Tibial artery (tissue), 4 donors: Measurements from ENCODE around the gene NXN.

Source experiments
- DNase-seq, 2 donors: peaks; one replicate each; pipeline ENCODE4 v3.0.0-alpha.2; 2019
- H3K27ac ChIP-seq, 2 donors: fragments of 200-600 bp; sonication (generic) in 1 of 2; 1 replicate in 1 of 2; 2 replicates in 1 of 2; pipeline ENCODE4 v1.5.1; 2018 to 2019; ENCODE audit warnings: mild to moderate bottlenecking in 1 of 2
- H3K27me3 ChIP-seq, 2 donors: fragments of 200-600 bp; sonication (generic) in 1 of 2; one replicate each; pipeline versions ENCODE4 v1.5.1 to v1.6.0; 2016 to 2019
- H3K36me3 ChIP-seq, 3 donors: fragments of 200-600 bp; sonication (generic) in 2 of 3; one replicate each; pipeline ENCODE4 v1.5.1; 2016 to 2019; ENCODE audit warnings: mild to moderate bottlenecking in 2 of 3
- H3K4me1 ChIP-seq, 4 donors: fragments of 200-600 bp; sonication (generic) in 2 of 4; 1 replicate in 3 of 4; 2 replicates in 1 of 4; pipeline ENCODE4 v1.5.1; 2016 to 2019
- H3K4me3 ChIP-seq, 2 donors: fragments of 200-600 bp; sonication (generic) in 1 of 2; 1 replicate in 1 of 2; 2 replicates in 1 of 2; pipeline ENCODE4 v1.5.1; 2018 to 2019; ENCODE audit warnings: mild to moderate bottlenecking in 2 of 2
- H3K9me3 ChIP-seq, 3 donors: fragments of 200-600 bp; sonication (generic) in 1 of 3; one replicate each; pipeline ENCODE4 v1.5.1; 2016 to 2019
- CTCF ChIP-seq, 2 experiments: fragments of 200-600 bp in 1 of 2; fragments of 450-650 bp in 1 of 2; IDR thresholded peaks; one replicate each; pipeline ENCODE4 v1.5.1; 2017 to 2019; ENCODE audit warnings: antibody characterized with exemption in 2 of 2, mild to moderate bottlenecking in 1 of 2, moderate library complexity in 1 of 2
- intact Hi-C: fragments of 100-400 bp; cut with DNase I; formaldehyde crosslinking; loops from one replicate; pipeline ENCODE4 v1.15.0; 2023; ENCODE audit warnings: low total_unique reads

The NXN gene

GRCh38 chr17:979539-980405 lies at the start of gene NXN:
NXN (minus strand) TSS chr17:979776.
- H3K9me3 ChIP-seq: no peaks in the 10 kb centered on the region
- DNase-seq: peak; percentile 71 to 91
- intact Hi-C loops: loop anchor here (2.0 to 10.0 kb wide), 3 partner anchors 65 to 185 kb away; no protein-coding TSS in a partner anchor
- peak within 1 kb of the TSS; percentile 74 to 76 for H3K4me3 ChIP-seq
- H3K27ac ChIP-seq: peak within 1 kb of the TSS; percentile 76 to 81
- peak; percentile 11 to 35 for TF ChIP-seq CTCF (IDR thresholded peaks at IDR 0.05)
- peaks cover 0 to 43% (median 20%) of the 10 kb centered on the region in 4 donors for H3K4me1 ChIP-seq
- H3K27me3 ChIP-seq: peaks cover 0 to 4% of the 10 kb centered on the region in 2 donors
- no peaks in the 10 kb centered on the region for H3K36me3 ChIP-seq

DNA sequence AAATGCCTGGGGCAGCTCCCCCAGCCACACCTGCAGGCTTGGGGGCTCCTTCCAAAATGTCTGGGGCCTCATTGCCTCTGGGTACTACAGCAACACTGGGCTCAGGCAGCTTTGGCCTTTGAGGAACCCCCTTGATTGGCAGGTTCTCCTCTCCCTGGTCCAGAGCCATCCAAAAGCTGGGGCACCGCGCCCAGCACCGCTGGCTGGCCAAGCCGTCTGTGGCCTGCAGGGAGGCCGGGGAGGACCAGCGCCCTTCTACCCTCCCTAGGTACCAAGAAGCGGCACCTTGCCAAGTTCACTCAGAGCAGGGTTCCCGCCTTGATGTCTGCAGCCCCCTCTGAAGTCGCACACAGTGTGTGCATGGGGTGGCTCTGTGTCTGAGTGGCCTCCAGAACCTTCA lies 47.5 kb upstream of the NXN start:
- H3K36me3 ChIP-seq: peaks cover 0 to 27% (median 0%) of the 10 kb centered on the region in 3 donors
- no peaks in the 10 kb centered on the region for H3K9me3 ChIP-seq
- DNase-seq: no peak
- peak overlapping the region; percentile 75 to 82 for H3K27ac ChIP-seq
- H3K27me3 ChIP-seq: no peaks in the 10 kb centered on the region
- no peak for TF ChIP-seq CTCF (IDR thresholded peaks at IDR 0.05)
- peaks cover 3 to 82% (median 70%) of the 10 kb centered on the region in 4 donors for H3K4me1 ChIP-seq
- intact Hi-C loops: no loop called here
- no peak overlapping the region for H3K4me3 ChIP-seq

GRCh38 chr17:1026599-1026975 lies 47.0 kb upstream of the NXN start:
- no peak overlapping the region for H3K4me3 ChIP-seq
- DNase-seq: no peak
- intact Hi-C loops: no loop called here
- TF ChIP-seq CTCF (IDR thresholded peaks at IDR 0.05): no peak
- H3K9me3 ChIP-seq: no peaks in the 10 kb centered on the region
- H3K4me1 ChIP-seq: peaks cover 3 to 82% (median 72%) of the 10 kb centered on the region in 4 donors
- peaks cover 0 to 27% (median 0%) of the 10 kb centered on the region in 3 donors for H3K36me3 ChIP-seq
- peak overlapping the region; percentile 75 to 82 for H3K27ac ChIP-seq
- H3K27me3 ChIP-seq: no peaks in the 10 kb centered on the region

DNA sequence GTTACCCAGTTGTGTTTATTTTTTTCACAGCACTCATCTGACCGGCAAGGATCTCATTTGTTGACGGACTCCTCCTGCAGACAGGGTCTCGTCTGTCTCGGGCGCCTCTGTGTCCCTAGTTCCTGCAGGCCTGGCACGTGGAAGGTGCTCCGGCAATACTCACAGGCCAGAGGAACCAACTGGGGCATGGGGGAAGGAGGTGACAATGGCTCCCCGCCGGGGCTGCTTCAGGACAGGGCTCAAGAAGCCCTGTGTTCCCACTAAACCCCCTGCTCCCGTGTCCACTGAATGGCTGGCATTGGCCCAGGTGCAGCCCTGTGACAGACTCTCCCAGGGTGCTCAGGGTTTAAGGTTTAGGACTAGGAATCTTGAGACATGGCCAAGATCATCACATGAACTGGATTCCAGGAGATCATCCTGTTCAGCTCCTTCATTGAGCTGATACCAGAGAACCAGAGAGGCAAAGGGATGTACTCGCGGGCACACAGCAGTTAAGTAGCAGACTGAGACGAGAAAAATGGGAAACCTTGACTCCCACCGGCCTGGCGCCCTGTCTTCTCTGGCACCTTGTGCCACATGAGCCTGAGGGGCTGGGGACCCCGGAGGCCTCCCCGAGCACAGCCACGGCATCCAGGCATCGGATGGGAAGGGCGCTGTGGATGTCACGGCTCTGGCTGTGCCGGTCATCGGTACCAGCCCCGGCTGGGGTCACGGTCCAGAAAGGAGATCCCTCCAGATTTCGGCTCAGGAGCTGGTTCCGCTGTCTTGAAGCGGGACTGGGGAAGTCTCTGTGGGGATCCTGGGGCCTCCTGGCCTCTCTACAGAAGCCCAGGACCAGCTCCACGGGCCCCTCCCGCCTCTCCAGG lies 46.4 kb upstream of the NXN start:
- peaks cover 3 to 82% (median 71%) of the 10 kb centered on the region in 4 donors for H3K4me1 ChIP-seq
- peak overlapping the region; percentile 75 to 82 for H3K27ac ChIP-seq
- no peak for TF ChIP-seq CTCF (IDR thresholded peaks at IDR 0.05)
- no peaks in the 10 kb centered on the region for H3K27me3 ChIP-seq
- DNase-seq: no peak
- intact Hi-C loops: no loop called here
- H3K9me3 ChIP-seq: no peaks in the 10 kb centered on the region
- H3K4me3 ChIP-seq: no peak overlapping the region
- H3K36me3 ChIP-seq: peaks cover 0 to 27% (median 0%) of the 10 kb centered on the region in 3 donors

DNA sequence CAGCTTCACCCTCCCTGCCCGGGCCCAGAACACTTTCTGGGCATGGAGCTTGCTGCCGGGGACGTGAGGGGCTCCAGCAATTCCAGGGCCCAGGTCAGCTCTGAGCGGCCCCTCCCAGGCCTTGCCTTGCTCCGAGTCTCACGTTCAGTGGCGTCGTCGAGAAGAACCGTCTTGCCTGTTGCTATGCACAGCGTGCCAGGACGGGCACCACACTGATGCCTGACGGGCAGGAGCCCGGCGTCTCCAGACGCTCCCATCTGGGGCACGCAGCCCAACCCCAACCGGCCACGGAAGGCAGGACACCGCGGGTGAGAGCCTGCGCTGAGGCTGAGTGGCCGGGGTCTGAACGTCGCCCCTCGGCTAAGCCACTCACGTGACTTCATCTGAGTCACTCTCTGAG lies 44.5 kb upstream of the NXN start:
- TF ChIP-seq CTCF (IDR thresholded peaks at IDR 0.05): no peak
- peaks cover 0 to 40% (median 0%) of the 10 kb centered on the region in 3 donors for H3K36me3 ChIP-seq
- intact Hi-C loops: no loop called here
- no peak for DNase-seq
- no peaks in the 10 kb centered on the region for H3K9me3 ChIP-seq
- peak overlapping the region; percentile 77 to 81 for H3K27ac ChIP-seq
- H3K4me3 ChIP-seq: no peak overlapping the region
- H3K4me1 ChIP-seq: peaks cover 6 to 82% (median 74%) of the 10 kb centered on the region in 4 donors
- no peaks in the 10 kb centered on the region for H3K27me3 ChIP-seq
